SU-DHL-6 (cell line): ENCODE results near the gene MARF1.

Experiments used
- H2AFZ ChIP-seq: fragments of 200-600 bp; sonication (generic); 2 replicates; pipeline ENCODE4 v1.6.1; 2014; ENCODE audit warnings: low read depth, mild to moderate bottlenecking, moderate library complexity, mixed read lengths, antibody characterized with exemption, low read length; ENCODE audit not compliant: severe bottlenecking
- H3F3A ChIP-seq: fragments of 200-600 bp; shearing (Covaris generic); 2 replicates; pipeline ENCODE4 v1.6.0; 2016; ENCODE audit warnings: antibody characterized with exemption, mild to moderate bottlenecking; ENCODE audit not compliant: insufficient read depth
- H3K27ac ChIP-seq: fragments of 200-600 bp; sonication (generic); 2 replicates; pipeline ENCODE4 v1.5.1; 2016; ENCODE audit warnings: low read depth, mild to moderate bottlenecking, low read length, moderate library complexity, mixed read lengths
- H3K27me3 ChIP-seq: fragments of 200-600 bp; sonication (generic), shearing (Covaris generic); 2 replicates; pipeline ENCODE4 v1.6.0; 2014; ENCODE audit warnings: mild to moderate bottlenecking, low read length
- H3K36me3 ChIP-seq: fragments of 200-600 bp; sonication (generic); 2 replicates; pipeline ENCODE4 v1.6.1; 2014; ENCODE audit warnings: mild to moderate bottlenecking, low read length, mixed read lengths
- H3K4me2 ChIP-seq: fragments of 300-600, 200-600 bp; shearing (Covaris generic), sonication (generic); 2 replicates; pipeline ENCODE4 v1.6.0; 2014; ENCODE audit warnings: low read length, low read depth, mild to moderate bottlenecking; ENCODE audit not compliant: poor library complexity, severe bottlenecking
- H3K4me3 ChIP-seq: fragments of 200-600 bp; sonication (generic); 2 replicates; pipeline ENCODE4 v1.5.1; 2014; ENCODE audit warnings: antibody characterized with exemption, low read length, mild to moderate bottlenecking, mixed read lengths; ENCODE audit not compliant: insufficient read depth, poor library complexity, severe bottlenecking
- H3K79me2 ChIP-seq: fragments of 200-600 bp; sonication (generic); 2 replicates; pipeline ENCODE4 v1.6.1; 2014; ENCODE audit warnings: mild to moderate bottlenecking, low read length, moderate library complexity; ENCODE audit not compliant: insufficient read depth
- H3K9ac ChIP-seq: fragments of 200-600 bp; sonication (generic); 2 replicates; pipeline ENCODE4 v1.7.0; 2014; ENCODE audit warnings: mild to moderate bottlenecking, low read length
- H3K9me2 ChIP-seq: fragments of 200-600 bp; sonication (generic); replicated peaks from 2 replicates; pipeline ENCODE4 v1.6.1; 2014; ENCODE audit warnings: low read length; ENCODE audit not compliant: insufficient read depth
- H3K9me3 ChIP-seq: fragments of 200-600 bp; sonication (generic); 2 replicates; pipeline ENCODE4 v1.6.1; 2014; ENCODE audit warnings: low read length, mixed read lengths; ENCODE audit not compliant: insufficient read depth
- H4K20me1 ChIP-seq: fragments of 200-600 bp; sonication (generic); 2 replicates; pipeline ENCODE4 v1.6.1; 2014; ENCODE audit warnings: low read depth, mild to moderate bottlenecking, antibody characterized with exemption, low read length, moderate library complexity, mixed read lengths
- CTCF ChIP-seq: fragments of 200-600 bp; sonication (generic); IDR thresholded peaks from one replicate; pipeline ENCODE4 v1.5.1; 2017; ENCODE audit warnings: antibody characterized with exemption, mild to moderate bottlenecking, low read length, moderate library complexity; ENCODE audit not compliant: insufficient read depth, poor library complexity, severe bottlenecking
- EZH2phosphoT487 ChIP-seq: fragments of 200-600 bp; sonication (generic), shearing (Covaris generic); conservative IDR thresholded peaks from 2 replicates; pipeline ENCODE4 v1.6.1; 2018; ENCODE audit warnings: mild to moderate bottlenecking, antibody characterized with exemption, low read length, moderate library complexity, mixed read lengths

Gene MARF1

DNA sequence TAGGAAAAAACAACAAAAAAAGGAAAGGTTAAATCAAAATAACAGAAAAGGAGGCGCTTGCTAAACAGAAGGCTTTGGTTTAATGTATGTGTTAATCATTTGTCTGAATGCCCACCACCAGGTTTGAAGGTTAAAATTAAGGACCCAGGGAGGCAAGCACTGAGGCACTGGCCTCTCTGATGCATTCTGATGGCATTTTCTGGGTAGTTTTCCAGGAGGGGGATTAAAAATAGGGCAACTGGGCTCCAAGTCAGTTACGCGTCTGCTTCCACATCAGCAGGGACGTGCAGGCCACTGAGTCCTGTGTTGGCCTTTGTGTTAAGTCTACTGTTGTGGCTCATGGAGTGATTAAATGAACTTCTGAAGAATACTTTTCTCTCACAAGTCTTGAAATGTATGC lies 26.9 kb downstream of the MARF1 start:
- Histone ChIP-seq H3K36me3 (peaks cover 30% of the 10 kb centered on the region), H3K4me3 (no peak overlapping the region), H3K9ac (no peak overlapping the region), H3K9me3 (no peaks in the 10 kb centered on the region), H3K27me3 (no peaks in the 10 kb centered on the region), H3K4me2 (no peak overlapping the region), H2AFZ (no peak overlapping the region), H4K20me1 (no peaks in the 10 kb centered on the region), H3F3A (no peaks in the 10 kb centered on the region), H3K9me2 (no peaks in the 10 kb centered on the region), H3K27ac (no peak overlapping the region), H3K79me2 (no peaks in the 10 kb centered on the region)
- TF ChIP-seq EZH2phosphoT487: no peak
- TF ChIP-seq CTCF: no peak

- Histone ChIP-seq H3K4me3 (no peak overlapping the region), H3K36me3 (peaks cover 32% of the 10 kb centered on the region), H3K4me2 (no peak overlapping the region), H3K27ac (no peak overlapping the region), H3K9me2 (no peaks in the 10 kb centered on the region), H3F3A (no peaks in the 10 kb centered on the region), H2AFZ (no peak overlapping the region), H3K27me3 (no peaks in the 10 kb centered on the region), H4K20me1 (no peaks in the 10 kb centered on the region), H3K9ac (no peak overlapping the region), H3K79me2 (no peaks in the 10 kb centered on the region), H3K9me3 (no peaks in the 10 kb centered on the region)
- TF ChIP-seq CTCF (no peak), EZH2phosphoT487 (no peak)
These were observed 29.3 kb downstream of the MARF1 start for GRCh38 chr16:15613676-15614075.

DNA sequence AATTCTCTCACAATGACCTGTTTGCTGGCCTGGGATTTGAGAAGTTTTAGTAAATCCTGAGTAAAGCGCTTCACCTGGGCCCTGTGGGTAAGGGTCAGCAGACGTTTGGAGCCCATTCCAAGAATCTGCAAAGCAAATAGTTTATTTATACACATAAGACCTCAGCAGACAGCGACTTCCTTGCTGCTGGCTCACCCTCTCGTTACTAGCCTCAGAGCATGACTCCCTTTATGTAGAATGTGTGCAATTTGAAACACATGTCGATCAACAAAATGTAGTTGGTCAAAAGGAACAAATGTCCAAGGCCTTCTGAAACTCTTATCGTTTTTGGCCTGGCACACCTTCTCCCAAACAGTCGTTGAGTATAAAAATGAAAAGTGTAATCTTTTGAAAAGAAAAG lies 31.3 kb downstream of the MARF1 start:
- Histone ChIP-seq H3K9me2 (no peaks in the 10 kb centered on the region), H3K36me3 (peaks cover 28% of the 10 kb centered on the region)

More for the DNA sequence above, 31.3 kb downstream of the MARF1 start:
- Histone ChIP-seq H3K27me3 (no peaks in the 10 kb centered on the region), H4K20me1 (no peaks in the 10 kb centered on the region), H3F3A (no peaks in the 10 kb centered on the region), H3K4me2 (no peak overlapping the region), H3K9me3 (no peaks in the 10 kb centered on the region), H2AFZ (no peak overlapping the region), H3K79me2 (no peaks in the 10 kb centered on the region), H3K27ac (no peak overlapping the region), H3K4me3 (no peak overlapping the region), H3K9ac (no peak overlapping the region)
- TF ChIP-seq EZH2phosphoT487 (no peak), CTCF (no peak)
